Measurements from ENCODE around the gene CIB4. TPM values are rescaled to one million over a fixed set of nuclear protein-coding genes. Genes with fewer than 3 reads are reported as not detected.

The CIB4 gene
- total RNA-seq (not detected), polyA plus RNA-seq (not detected)

DNA sequence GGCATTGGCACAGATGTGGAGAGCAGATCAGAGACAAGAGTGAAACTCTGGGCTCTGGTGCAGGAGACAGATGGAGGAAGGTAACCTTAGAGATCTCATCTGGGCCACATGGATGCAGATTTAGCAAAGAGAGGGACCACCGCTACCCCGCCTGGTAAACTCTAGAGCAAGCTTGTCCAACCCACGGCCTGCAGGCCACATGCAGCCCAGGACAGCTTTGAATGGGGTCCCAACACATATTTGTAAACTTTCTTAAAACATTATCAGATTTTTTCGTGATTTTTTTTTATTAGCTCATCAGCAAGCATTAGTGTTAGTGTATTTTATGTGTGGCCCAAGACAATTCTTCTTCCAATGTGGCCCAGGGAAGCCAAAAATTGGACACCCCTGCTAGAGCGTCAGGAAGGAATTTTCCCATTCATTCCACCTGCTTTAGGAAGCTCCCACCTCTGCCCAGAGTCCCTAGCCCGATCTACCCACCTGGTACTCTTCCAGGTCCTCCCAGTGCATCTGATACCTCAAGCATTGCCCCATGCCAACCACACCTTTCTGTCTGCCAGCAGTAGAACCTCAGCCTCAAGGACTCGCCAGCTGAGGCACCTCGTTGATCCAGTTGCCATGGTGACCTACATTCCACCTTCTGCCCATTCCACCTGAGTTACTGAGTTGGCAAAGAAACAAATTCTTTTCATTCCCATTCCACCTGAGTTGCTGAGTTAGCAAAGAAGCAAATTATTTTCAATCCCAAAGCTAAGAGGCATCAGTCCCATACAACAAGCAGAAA is at the start of gene CIB4:
CIB4 (minus strand) TSS at position 586 of the 784 bp plus-strand sequence; CDS start at position 534, 52 bp downstream.
- whole genome bisulfite sequencing, 2 donors: 63 to 82% methylated on average over 8 of the region's 8 CpGs
- intact Hi-C loops (cut with DNase I): no loop called here
- Histone ChIP-seq H3K4me1 (no peaks in the 10 kb centered on the region), H3K4me3 (no peak within 1 kb of the TSS), H3K36me3 (no peaks in the 10 kb centered on the region), H3K27me3 (no peaks in the 10 kb centered on the region), H3K9me3 (no peaks in the 10 kb centered on the region), H3K27ac (no peak within 1 kb of the TSS)
- DNase-seq: no peak
- TF ChIP-seq POLR2AphosphoS5 (IDR thresholded peaks at IDR 0.05) (no peak), EP300 (IDR thresholded peaks at IDR 0.05) (no peak), POLR2A (IDR thresholded peaks at IDR 0.05) (no peak)
- TF ChIP-seq, protein P1, sequence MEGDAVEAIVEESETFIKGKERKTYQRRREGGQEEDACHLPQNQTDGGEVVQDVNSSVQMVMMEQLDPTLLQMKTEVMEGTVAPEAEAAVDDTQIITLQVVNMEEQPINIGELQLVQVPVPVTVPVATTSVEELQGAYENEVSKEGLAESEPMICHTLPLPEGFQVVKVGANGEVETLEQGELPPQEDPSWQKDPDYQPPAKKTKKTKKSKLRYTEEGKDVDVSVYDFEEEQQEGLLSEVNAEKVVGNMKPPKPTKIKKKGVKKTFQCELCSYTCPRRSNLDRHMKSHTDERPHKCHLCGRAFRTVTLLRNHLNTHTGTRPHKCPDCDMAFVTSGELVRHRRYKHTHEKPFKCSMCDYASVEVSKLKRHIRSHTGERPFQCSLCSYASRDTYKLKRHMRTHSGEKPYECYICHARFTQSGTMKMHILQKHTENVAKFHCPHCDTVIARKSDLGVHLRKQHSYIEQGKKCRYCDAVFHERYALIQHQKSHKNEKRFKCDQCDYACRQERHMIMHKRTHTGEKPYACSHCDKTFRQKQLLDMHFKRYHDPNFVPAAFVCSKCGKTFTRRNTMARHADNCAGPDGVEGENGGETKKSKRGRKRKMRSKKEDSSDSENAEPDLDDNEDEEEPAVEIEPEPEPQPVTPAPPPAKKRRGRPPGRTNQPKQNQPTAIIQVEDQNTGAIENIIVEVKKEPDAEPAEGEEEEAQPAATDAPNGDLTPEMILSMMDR (IDR thresholded peaks at IDR 0.05): no peak

DNA sequence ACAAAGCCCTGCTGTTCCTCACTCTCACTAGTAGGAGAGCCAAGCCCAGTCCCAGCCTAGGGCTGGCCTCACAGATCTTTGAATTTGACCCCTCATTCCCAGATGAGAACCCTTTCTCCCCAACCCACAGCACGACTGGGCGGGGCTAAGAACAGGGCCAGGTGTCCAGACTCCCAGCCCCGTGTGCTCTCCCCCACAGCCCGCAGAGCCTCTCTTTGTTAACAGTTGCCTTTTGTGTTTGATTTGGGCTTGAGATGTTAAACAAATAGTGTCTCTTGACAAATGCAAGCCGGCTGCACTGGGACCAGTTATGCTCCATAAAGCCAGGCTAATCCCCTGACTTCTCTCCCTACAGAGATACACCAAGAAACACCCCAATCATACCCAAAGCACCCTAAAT is 46.6 kb upstream of the CIB4 start:
- Histone ChIP-seq H3K27ac (no peak overlapping the region), H3K9me3 (no peaks in the 10 kb centered on the region), H3K4me3 (no peak overlapping the region), H3K27me3 (no peaks in the 10 kb centered on the region), H3K36me3 (no peaks in the 10 kb centered on the region), H3K4me1 (peaks cover 0 to 30% (median 25%) of the 10 kb centered on the region in 4 donors)
- TF ChIP-seq POLR2A (IDR thresholded peaks at IDR 0.05): no peak
- no peak for TF ChIP-seq POLR2AphosphoS5 (IDR thresholded peaks at IDR 0.05)
- no peak for TF ChIP-seq EP300 (IDR thresholded peaks at IDR 0.05)
- TF ChIP-seq, protein P1 (IDR thresholded peaks at IDR 0.05): no peak
- 31 to 54% methylated on average over 5 of the region's 5 CpGs for whole genome bisulfite sequencing, 2 donors
- intact Hi-C loops (cut with DNase I): no loop called here
- no peak for DNase-seq

- H3K4me3 ChIP-seq: no peak overlapping the region
- intact Hi-C loops (cut with DNase I): no loop called here
- H3K36me3 ChIP-seq: no peaks in the 10 kb centered on the region
- no peak for DNase-seq
- H3K4me1 ChIP-seq: peaks cover 0 to 29% (median 23%) of the 10 kb centered on the region in 4 donors
- no peak overlapping the region for H3K27ac ChIP-seq
- no peaks in the 10 kb centered on the region for H3K27me3 ChIP-seq
- no peaks in the 10 kb centered on the region for H3K9me3 ChIP-seq
- WGBS, 2 donors: 81 to 84% methylated on average over 4 of the region's 4 CpGs
- TF ChIP-seq, protein P1 (IDR thresholded peaks at IDR 0.05): no peak
- no peak for TF ChIP-seq POLR2AphosphoS5 (IDR thresholded peaks at IDR 0.05)
- TF ChIP-seq EP300 (IDR thresholded peaks at IDR 0.05): no peak
- TF ChIP-seq POLR2A (IDR thresholded peaks at IDR 0.05): no peak
Observed at GRCh38 chr2:26687328-26687727, 46.2 kb upstream of the CIB4 start.

GRCh38 chr2:26685989-26686839 is 45.0 kb upstream of the CIB4 start:
- Histone ChIP-seq H3K4me3 (no peak overlapping the region), H3K4me1 (peaks cover 0 to 24% (median 15%) of the 10 kb centered on the region in 4 donors), H3K27ac (peak overlapping the region in 2 of 4 donors; percentile 26 to 28), H3K27me3 (no peaks in the 10 kb centered on the region), H3K36me3 (no peaks in the 10 kb centered on the region), H3K9me3 (no peaks in the 10 kb centered on the region)
- intact Hi-C loops (cut with DNase I): no loop called here
- peak in 1 of 4 donors; percentile 30 for TF ChIP-seq EP300 (IDR thresholded peaks at IDR 0.05)
- no peak for TF ChIP-seq POLR2A (IDR thresholded peaks at IDR 0.05)
- peak in 2 of 4 donors; percentile 21 to 49 for TF ChIP-seq POLR2AphosphoS5 (IDR thresholded peaks at IDR 0.05)
- TF ChIP-seq, protein P1 (IDR thresholded peaks at IDR 0.05): no peak
- no peak for DNase-seq
- 6 to 15% methylated on average over 16 of the region's 16 CpGs for WGBS, 2 donors

All from sigmoid colon (tissue), 7 donors.